ENCODE data around the gene NBAS. TPM values are rescaled to one million over a fixed set of nuclear protein-coding genes. Genes with fewer than 3 reads are reported as not detected.

NBAS gene
- polyA plus RNA-seq, 1 donor (not counting 4 experiments of a cell fraction or from before 2014, with no cell fraction given): 27.9 TPM

DNA sequence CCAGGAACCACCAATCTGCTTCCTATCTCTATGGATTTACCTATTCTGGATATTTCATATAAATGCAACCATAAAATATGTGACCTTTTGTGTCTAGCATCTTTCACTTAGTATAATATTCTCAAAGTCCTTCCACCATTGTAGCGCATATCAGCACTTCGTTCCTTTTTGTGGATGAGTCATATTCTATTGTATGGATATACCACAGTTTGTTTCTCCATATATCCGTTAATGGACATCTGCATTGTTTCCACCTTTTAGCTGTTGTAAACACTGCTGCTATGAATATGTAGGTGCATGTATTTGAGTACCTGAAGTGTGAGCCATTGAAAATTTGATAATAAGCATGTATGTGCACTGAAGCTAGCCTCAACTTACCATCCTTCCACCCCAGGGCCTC lies 80.1 kb downstream of the NBAS start:
- Histone ChIP-seq H3K27me3 (ENCODE audit: control insufficient read depth, extremely low read depth, insufficient read depth, low read length) (no peaks in the 10 kb centered on the region), H3K79me2 (ENCODE audit: control insufficient read depth, insufficient read depth, low read length) (no peaks in the 10 kb centered on the region), H3K4me3 (ENCODE audit: control insufficient read depth in 2 of 3, extremely low read depth in 1 of 3, insufficient read depth in 2 of 3, low read depth in 1 of 3, low read length in 3 of 3) (no peak overlapping the region), H3K36me3 (ENCODE audit: control insufficient read depth in 2 of 2, extremely low read depth in 1 of 2, insufficient read depth in 2 of 2, low read length in 2 of 2) (peaks cover 4 to 5% of the 10 kb centered on the region in 2 experiments), H2AFZ (ENCODE audit: control insufficient read depth, low read length) (no peak overlapping the region), H3K4me2 (ENCODE audit: control insufficient read depth, extremely low read depth, insufficient read depth, low read depth, low read length) (no peak overlapping the region), H4K20me1 (ENCODE audit: control insufficient read depth, extremely low read depth, insufficient read depth, low read length) (no peaks in the 10 kb centered on the region), H3K9me1 (ENCODE audit: control insufficient read depth, extremely low read depth, insufficient read depth, low read length) (no peaks in the 10 kb centered on the region), H3K27ac (ENCODE audit: control insufficient read depth, insufficient read depth, low read length) (no peak overlapping the region), H3K9me3 (ENCODE audit: control insufficient read depth, low read depth, low read length) (no peaks in the 10 kb centered on the region), H3K4me1 (ENCODE audit: control insufficient read depth, extremely low read depth, insufficient read depth, low read length) (no peaks in the 10 kb centered on the region), H3K9ac (ENCODE audit: control insufficient read depth, extremely low read depth, insufficient read depth, low read length) (no peak overlapping the region)
- dilution Hi-C loops (cut with MboI; ENCODE audit: extremely low pct_ligation_motif_present, low sequenced_read_pairs): no loop called here
- no peak for FAIRE-seq
- TF ChIP-seq EZH2 (IDR thresholded peaks at IDR 0.05; ENCODE audit: low read length): no peak
- TF ChIP-seq, protein P1, sequence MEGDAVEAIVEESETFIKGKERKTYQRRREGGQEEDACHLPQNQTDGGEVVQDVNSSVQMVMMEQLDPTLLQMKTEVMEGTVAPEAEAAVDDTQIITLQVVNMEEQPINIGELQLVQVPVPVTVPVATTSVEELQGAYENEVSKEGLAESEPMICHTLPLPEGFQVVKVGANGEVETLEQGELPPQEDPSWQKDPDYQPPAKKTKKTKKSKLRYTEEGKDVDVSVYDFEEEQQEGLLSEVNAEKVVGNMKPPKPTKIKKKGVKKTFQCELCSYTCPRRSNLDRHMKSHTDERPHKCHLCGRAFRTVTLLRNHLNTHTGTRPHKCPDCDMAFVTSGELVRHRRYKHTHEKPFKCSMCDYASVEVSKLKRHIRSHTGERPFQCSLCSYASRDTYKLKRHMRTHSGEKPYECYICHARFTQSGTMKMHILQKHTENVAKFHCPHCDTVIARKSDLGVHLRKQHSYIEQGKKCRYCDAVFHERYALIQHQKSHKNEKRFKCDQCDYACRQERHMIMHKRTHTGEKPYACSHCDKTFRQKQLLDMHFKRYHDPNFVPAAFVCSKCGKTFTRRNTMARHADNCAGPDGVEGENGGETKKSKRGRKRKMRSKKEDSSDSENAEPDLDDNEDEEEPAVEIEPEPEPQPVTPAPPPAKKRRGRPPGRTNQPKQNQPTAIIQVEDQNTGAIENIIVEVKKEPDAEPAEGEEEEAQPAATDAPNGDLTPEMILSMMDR (optimal IDR thresholded peaks at IDR 0.05 in 1 of 3, IDR thresholded peaks at IDR 0.05 in 1 of 3, conservative IDR thresholded peaks at IDR 0.05 in 1 of 3; ENCODE audit: extremely low read depth in 1 of 3, insufficient read depth in 2 of 3, low read length in 3 of 3): no peak
- no peak for DNase-seq (ENCODE audit: low read depth, low spot score)

DNA sequence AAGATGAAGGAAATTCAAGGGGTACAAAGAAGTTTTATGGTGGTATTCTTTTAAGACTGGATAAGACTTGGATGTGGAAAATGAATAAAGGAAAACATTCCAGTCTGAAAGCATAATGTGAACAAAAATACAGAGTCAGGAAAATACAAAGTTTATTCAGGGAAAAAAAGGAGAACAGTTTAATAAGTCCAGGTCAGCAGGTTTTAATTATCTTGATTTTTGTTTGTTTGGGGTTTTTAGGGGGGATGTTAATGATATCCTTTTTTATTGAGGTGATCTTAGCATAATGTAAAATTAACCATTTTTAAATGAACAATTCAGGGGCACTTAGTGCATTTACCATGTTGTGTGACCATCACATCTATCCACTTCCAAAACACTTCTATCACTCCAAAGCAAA lies 80.6 kb downstream of the NBAS start:
- peaks cover 2 to 5% of the 10 kb centered on the region in 2 experiments for H3K36me3 ChIP-seq (ENCODE audit: control insufficient read depth in 2 of 2, extremely low read depth in 1 of 2, insufficient read depth in 2 of 2, low read length in 2 of 2)
- DNase-seq (ENCODE audit: low read depth, low spot score) (no peak), FAIRE-seq (no peak)
- H3K27me3 ChIP-seq (ENCODE audit: control insufficient read depth, extremely low read depth, insufficient read depth, low read length): no peaks in the 10 kb centered on the region
- no peak overlapping the region for H3K4me3 ChIP-seq (ENCODE audit: control insufficient read depth in 2 of 3, extremely low read depth in 1 of 3, insufficient read depth in 2 of 3, low read depth in 1 of 3, low read length in 3 of 3)
- no peaks in the 10 kb centered on the region for H3K9me1 ChIP-seq (ENCODE audit: control insufficient read depth, extremely low read depth, insufficient read depth, low read length)
- H4K20me1 ChIP-seq (ENCODE audit: control insufficient read depth, extremely low read depth, insufficient read depth, low read length): no peaks in the 10 kb centered on the region
- dilution Hi-C loops (cut with MboI; ENCODE audit: extremely low pct_ligation_motif_present, low sequenced_read_pairs): no loop called here
- H3K9ac ChIP-seq (ENCODE audit: control insufficient read depth, extremely low read depth, insufficient read depth, low read length): no peak overlapping the region
- no peak for TF ChIP-seq EZH2 (IDR thresholded peaks at IDR 0.05; ENCODE audit: low read length)
- TF ChIP-seq, protein P1 (optimal IDR thresholded peaks at IDR 0.05 in 1 of 3, IDR thresholded peaks at IDR 0.05 in 1 of 3, conservative IDR thresholded peaks at IDR 0.05 in 1 of 3; ENCODE audit: extremely low read depth in 1 of 3, insufficient read depth in 2 of 3, low read length in 3 of 3): no peak
- no peaks in the 10 kb centered on the region for H3K4me1 ChIP-seq (ENCODE audit: control insufficient read depth, extremely low read depth, insufficient read depth, low read length)
- no peaks in the 10 kb centered on the region for H3K9me3 ChIP-seq (ENCODE audit: control insufficient read depth, low read depth, low read length)
- no peak overlapping the region for H3K27ac ChIP-seq (ENCODE audit: control insufficient read depth, insufficient read depth, low read length)
- H3K79me2 ChIP-seq (ENCODE audit: control insufficient read depth, insufficient read depth, low read length): no peaks in the 10 kb centered on the region
- H3K4me2 ChIP-seq (ENCODE audit: control insufficient read depth, extremely low read depth, insufficient read depth, low read depth, low read length): no peak overlapping the region
- H2AFZ ChIP-seq (ENCODE audit: control insufficient read depth, low read length): no peak overlapping the region

All from keratinocyte (primary cell).